Measurements from ENCODE around the gene MBNL1. TPM values are rescaled to one million over a fixed set of nuclear protein-coding genes. Genes with fewer than 3 reads are reported as not detected.

MBNL1 gene
- total RNA-seq, 4 donors from 2014 or later, result 346 to 530 (median 397) TPM

GRCh38 chr3:152252755-152253154 lies 16.0 kb upstream of the MBNL1 start:
- TF ChIP-seq CTCF (IDR thresholded peaks at IDR 0.05), result no peak
- ATAC-seq (ENCODE audit: low FRiP score) (no peak), DNase-seq (ENCODE audit: low spot score) (no peak)

- DNase-seq (ENCODE audit: low spot score) (no peak), ATAC-seq (ENCODE audit: low FRiP score) (no peak)
- no peak for TF ChIP-seq CTCF (IDR thresholded peaks at IDR 0.05)
These were observed 15.2 kb upstream of the MBNL1 start for GRCh38 chr3:152253514-152253913.

GRCh38 chr3:152254041-152254440 lies 14.7 kb upstream of the MBNL1 start:
- no peak for TF ChIP-seq CTCF (IDR thresholded peaks at IDR 0.05)
- DNase-seq (ENCODE audit: low spot score) (no peak), ATAC-seq (ENCODE audit: low FRiP score) (no peak)

- ATAC-seq (ENCODE audit: low FRiP score) (no peak), DNase-seq (ENCODE audit: low spot score) (no peak)
- no peak for TF ChIP-seq CTCF (IDR thresholded peaks at IDR 0.05)
These were observed 13.4 kb upstream of the MBNL1 start for GRCh38 chr3:152255290-152255689.

- DNase-seq (ENCODE audit: low spot score) (no peak), ATAC-seq (ENCODE audit: low FRiP score) (no peak)
- TF ChIP-seq CTCF (IDR thresholded peaks at IDR 0.05), result no peak
These were observed 11.7 kb upstream of the MBNL1 start for GRCh38 chr3:152256851-152257562.

- no peak for TF ChIP-seq CTCF (IDR thresholded peaks at IDR 0.05)
- ATAC-seq (ENCODE audit: low FRiP score) (no peak), DNase-seq (ENCODE audit: low spot score) (no peak)
These were observed 11.1 kb upstream of the MBNL1 start for GRCh38 chr3:152257563-152258035.
